Thyroid gland (tissue), 4 donors: ENCODE results near the gene DOCK1.

Experiments
- CTCF ChIP-seq, 6 experiments: fragments of 200-600 bp in 3 of 6; fragments of 450-650 bp in 3 of 6; sonication (generic) in 3 of 6; IDR thresholded peaks; one replicate each; pipeline ENCODE4 v1.5.1; 2016 to 2019; ENCODE audit warnings: antibody characterized with exemption in 6 of 6, mild to moderate bottlenecking in 2 of 6, inconsistent platforms in 1 of 6, moderate library complexity in 1 of 6
- POLR2A ChIP-seq, 2 donors: fragments of 450-650 bp; IDR thresholded peaks; one replicate each; pipeline ENCODE4 v1.6.1; 2017; ENCODE audit warnings: antibody characterized with exemption in 2 of 2, mild to moderate bottlenecking in 2 of 2, moderate library complexity in 1 of 2

GRCh38 chr10:127115100-127115499 is 209.9 kb downstream of the DOCK1 start:
- TF ChIP-seq POLR2A (IDR thresholded peaks at IDR 0.05) = no peak
- TF ChIP-seq CTCF (IDR thresholded peaks at IDR 0.05) = no peak
